Measurements from ENCODE around the gene HOXD3. TPM values are rescaled to one million over a fixed set of nuclear protein-coding genes. Genes with fewer than 3 reads are reported as not detected.

The HOXD3 gene
- total RNA-seq, 1 donor from 2014 or later, result not detected

- intact Hi-C loops (cut with micrococcal nuclease), result no loop called here
- H3K27me3 ChIP-seq (ENCODE audit: low read depth), result peaks cover 99% of the 10 kb centered on the region
- H3K9me3 ChIP-seq (replicated peaks), result no peaks in the 10 kb centered on the region
- no peak for TF ChIP-seq CTCF (IDR thresholded peaks at IDR 0.05; ENCODE audit: borderline replicate concordance)
- H3K36me3 ChIP-seq, result no peaks in the 10 kb centered on the region
- H3K4me1 ChIP-seq, result peaks cover 38% of the 10 kb centered on the region
- H3K4me3 ChIP-seq, result no peak overlapping the region
- H3K27ac ChIP-seq (replicated peaks), result no peak overlapping the region
- no peak for DNase-seq
Observed at GRCh38 chr2:176127774-176128072, 29.4 kb upstream of the HOXD3 start.

- no peak for TF ChIP-seq CTCF (IDR thresholded peaks at IDR 0.05; ENCODE audit: borderline replicate concordance)
- H3K27ac ChIP-seq (replicated peaks), result peak overlapping the region; percentile 77
- no peaks in the 10 kb centered on the region for H3K9me3 ChIP-seq (replicated peaks)
- H3K27me3 ChIP-seq (ENCODE audit: low read depth), result peaks cover 99% of the 10 kb centered on the region
- peak overlapping the region; percentile 62 for H3K4me3 ChIP-seq
- H3K4me1 ChIP-seq, result peaks cover 32% of the 10 kb centered on the region
- intact Hi-C loops (cut with micrococcal nuclease), result no loop called here
- H3K36me3 ChIP-seq, result no peaks in the 10 kb centered on the region
- DNase-seq, result no peak
Observed at GRCh38 chr2:176128172-176128981, 28.7 kb upstream of the HOXD3 start.

GRCh38 chr2:176128982-176129796 is 27.9 kb upstream of the HOXD3 start, which contains the start of gene HOXD8:
Gene HOXD8, plus strand, starts transcription at chr2:176129705. Its CDS starts 662 bp downstream, at chr2:176130367.
- peaks cover 25% of the 10 kb centered on the region for H3K4me1 ChIP-seq
- peaks cover 99% of the 10 kb centered on the region for H3K27me3 ChIP-seq (ENCODE audit: low read depth)
- TF ChIP-seq CTCF (IDR thresholded peaks at IDR 0.05; ENCODE audit: borderline replicate concordance), result no peak
- peak within 1 kb of the TSS; percentile 62 for H3K4me3 ChIP-seq
- H3K27ac ChIP-seq (replicated peaks), result peak within 1 kb of the TSS; percentile 77
- intact Hi-C loops (cut with micrococcal nuclease), result no loop called here
- no peaks in the 10 kb centered on the region for H3K36me3 ChIP-seq
- DNase-seq, result no peak
- no peaks in the 10 kb centered on the region for H3K9me3 ChIP-seq (replicated peaks)

GRCh38 chr2:176129813-176130146 is 27.3 kb upstream of the HOXD3 start:
- intact Hi-C loops (cut with micrococcal nuclease), result loop anchor here (10.0 kb wide), 1 partner anchor 685 kb away; no protein-coding TSS in a partner anchor
- no peaks in the 10 kb centered on the region for H3K36me3 ChIP-seq
- H3K27ac ChIP-seq (replicated peaks), result peak overlapping the region; percentile 77
- peaks cover 99% of the 10 kb centered on the region for H3K27me3 ChIP-seq (ENCODE audit: low read depth)
- H3K4me1 ChIP-seq, result peaks cover 25% of the 10 kb centered on the region
- no peak for TF ChIP-seq CTCF (IDR thresholded peaks at IDR 0.05; ENCODE audit: borderline replicate concordance)
- no peaks in the 10 kb centered on the region for H3K9me3 ChIP-seq (replicated peaks)
- DNase-seq, result no peak
- peak overlapping the region; percentile 62 for H3K4me3 ChIP-seq

GRCh38 chr2:176130147-176130956 is 26.8 kb upstream of the HOXD3 start:
- Histone ChIP-seq H3K9me3 (replicated peaks) (no peaks in the 10 kb centered on the region), H3K4me3 (peak overlapping the region; percentile 62), H3K36me3 (no peaks in the 10 kb centered on the region), H3K27ac (replicated peaks) (peak overlapping the region; percentile 77), H3K4me1 (peaks cover 25% of the 10 kb centered on the region), H3K27me3 (ENCODE audit: low read depth) (peaks cover 99% of the 10 kb centered on the region)
- intact Hi-C loops (cut with micrococcal nuclease), result loop anchor here (10.0 kb wide), 1 partner anchor 684 kb away; no protein-coding TSS in a partner anchor
- TF ChIP-seq CTCF (IDR thresholded peaks at IDR 0.05; ENCODE audit: borderline replicate concordance), result no peak
- no peak for DNase-seq

Data from left ventricle myocardium inferior (tissue), 1 donor.